GM20431 (cell line): ENCODE data around the gene CFAP77.
"Not testable (repeated sequence)": the region's sequence is repeated elsewhere in the genome, so short reads cannot be mapped to it uniquely, and the experiment has no call there.

Experiments
- in situ Hi-C: fragments of 300-500 bp; cut with MseI, MboI; formaldehyde crosslinking; loops from one replicate; pipeline ENCODE4 v1.15.0; 2020; ENCODE audit warnings: low sequenced_read_pairs; ENCODE audit not compliant: unreplicated experiment

The CFAP77 gene

DNA sequence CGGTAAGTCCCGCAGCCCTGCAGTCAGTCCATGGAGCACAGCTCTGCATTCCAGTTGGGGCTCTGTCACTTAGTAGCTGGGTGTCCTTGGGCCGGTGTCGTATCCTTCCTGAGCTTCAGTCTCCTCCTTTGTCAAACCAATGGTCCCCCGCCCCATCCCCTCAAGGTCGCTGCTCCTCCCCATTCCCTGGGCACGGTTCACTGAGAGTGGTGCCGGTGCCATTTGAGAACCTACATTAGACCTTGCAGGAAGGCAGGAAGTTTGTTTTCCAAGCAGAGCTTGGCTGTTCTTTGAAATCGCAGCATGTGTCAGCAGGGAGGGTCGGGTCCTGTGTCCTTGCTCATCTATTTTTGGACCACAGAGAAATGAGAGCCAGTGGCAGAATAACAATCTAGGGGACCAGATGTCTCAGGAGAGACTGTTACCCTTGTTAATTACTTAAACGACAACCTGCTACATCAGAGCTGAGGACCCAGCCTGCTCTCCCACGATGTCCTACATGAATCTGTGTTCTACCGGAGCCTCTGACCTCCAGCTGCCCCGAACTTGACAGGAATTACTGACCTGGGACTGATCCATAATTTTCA, 150.7 kb downstream of the CFAP77 start:
- in situ Hi-C loops = no loop called here

DNA sequence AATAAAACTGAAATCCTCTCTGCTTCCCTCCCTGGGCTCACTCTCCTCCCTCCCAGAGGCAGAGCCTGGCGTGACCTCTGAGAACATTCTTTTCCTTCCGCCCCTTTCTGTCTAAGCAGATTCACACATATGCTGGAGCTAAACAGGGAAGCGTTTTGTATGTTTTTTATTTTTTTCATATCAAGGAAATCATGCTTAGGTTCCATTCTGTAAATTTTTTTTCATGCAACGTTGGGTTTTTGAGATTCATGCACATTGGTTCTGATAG, 152.2 kb downstream of the CFAP77 start:
- in situ Hi-C loops = no loop called here

DNA sequence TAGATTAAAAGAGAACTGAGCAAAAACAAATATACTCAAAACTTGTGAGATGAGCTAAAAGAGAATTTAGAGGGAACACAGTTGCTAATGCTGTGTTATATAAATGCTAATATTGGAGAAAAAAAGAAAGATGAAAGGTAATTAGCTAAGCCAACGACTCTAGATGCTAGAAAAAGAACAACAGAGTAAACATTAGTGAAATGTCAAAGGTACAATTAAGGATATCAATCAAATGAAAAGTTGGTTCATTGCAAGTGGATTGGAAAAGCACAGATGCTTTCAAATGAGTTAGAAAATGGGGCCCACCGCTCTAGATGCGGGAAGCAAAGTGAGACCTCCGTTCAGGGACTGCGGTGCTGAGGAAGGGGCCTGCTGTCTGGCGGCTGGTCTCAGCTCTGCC, 154.5 kb downstream of the CFAP77 start:
- in situ Hi-C loops = no loop called here

DNA sequence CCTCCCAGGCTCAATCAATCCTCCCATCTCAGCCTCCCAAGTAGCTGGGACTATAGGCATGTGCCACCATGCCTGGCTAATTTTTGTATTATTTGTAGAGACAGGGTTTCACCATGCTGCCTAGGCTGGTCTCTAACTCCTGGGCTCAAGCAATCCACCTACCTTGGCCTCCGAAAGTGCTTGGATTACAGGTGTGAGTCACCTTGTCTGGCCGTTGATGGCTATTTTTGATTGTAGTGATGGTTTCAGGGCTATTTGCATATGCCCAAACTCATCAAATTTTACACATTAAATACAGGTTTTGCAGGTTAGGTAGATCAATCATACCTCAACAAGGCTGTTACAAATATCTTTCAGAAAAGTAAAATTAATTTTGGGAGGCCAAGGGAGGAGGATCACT, 158.8 kb downstream of the CFAP77 start:
- in situ Hi-C loops = not testable (repeated sequence)

DNA sequence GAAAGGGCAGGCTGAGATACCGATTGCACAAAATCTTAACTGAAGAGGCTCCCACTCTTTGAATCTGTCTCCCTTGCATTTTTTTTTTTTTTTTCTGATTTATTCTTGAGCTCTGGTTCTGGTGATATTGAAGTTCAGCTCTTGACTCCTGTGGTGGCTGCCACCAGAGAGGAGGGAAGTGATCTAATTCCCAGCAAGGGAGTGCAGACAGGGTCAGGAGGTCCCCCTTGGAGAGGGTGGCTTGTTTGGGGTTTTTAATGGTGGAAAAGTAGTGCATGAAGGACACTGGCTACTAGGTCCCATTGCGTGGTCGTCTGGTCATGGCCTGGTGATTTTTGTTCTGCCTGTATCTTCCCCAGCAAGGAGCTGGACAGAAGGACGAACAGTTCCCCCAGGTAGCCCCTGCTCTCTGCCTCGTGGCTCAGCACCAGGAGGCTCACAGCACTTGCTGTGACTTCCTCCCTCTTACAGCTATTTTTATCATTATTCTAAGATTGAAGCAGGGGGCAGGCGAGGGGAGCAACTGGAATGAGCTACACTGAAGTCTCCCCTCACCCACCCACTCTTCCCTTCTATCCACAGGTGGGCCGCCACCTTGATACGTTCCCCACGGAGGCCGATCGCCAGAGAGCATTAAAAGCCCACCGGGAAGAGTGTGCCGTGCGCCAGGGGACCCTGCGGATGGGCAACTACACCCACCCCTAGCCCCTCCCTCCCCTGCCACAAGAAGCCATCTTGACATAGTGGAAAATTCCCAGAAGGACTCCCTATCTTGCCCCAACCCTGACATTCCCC, 162.0 kb downstream of the CFAP77 start:
- in situ Hi-C loops = no loop called here

DNA sequence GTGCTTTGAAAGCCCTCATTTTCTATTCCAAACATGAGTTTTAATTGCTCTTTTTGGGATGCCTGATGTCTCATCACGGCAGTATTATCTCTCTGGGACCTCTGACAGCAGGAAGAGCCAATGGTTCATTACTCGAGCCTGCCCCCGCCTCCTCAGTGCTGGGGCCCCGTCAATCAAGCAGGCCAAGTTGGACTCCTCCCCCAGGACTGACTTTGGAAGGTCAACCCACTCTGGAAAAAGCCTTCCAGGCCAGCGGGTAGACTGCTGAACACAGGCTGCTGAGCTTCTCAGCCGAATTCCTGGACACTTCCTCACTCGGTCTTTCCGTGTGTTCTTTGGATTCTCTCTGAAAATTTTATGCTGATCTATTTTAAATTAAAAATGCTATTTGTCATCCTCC, 162.9 kb downstream of the CFAP77 start:
- in situ Hi-C loops = no loop called here

DNA sequence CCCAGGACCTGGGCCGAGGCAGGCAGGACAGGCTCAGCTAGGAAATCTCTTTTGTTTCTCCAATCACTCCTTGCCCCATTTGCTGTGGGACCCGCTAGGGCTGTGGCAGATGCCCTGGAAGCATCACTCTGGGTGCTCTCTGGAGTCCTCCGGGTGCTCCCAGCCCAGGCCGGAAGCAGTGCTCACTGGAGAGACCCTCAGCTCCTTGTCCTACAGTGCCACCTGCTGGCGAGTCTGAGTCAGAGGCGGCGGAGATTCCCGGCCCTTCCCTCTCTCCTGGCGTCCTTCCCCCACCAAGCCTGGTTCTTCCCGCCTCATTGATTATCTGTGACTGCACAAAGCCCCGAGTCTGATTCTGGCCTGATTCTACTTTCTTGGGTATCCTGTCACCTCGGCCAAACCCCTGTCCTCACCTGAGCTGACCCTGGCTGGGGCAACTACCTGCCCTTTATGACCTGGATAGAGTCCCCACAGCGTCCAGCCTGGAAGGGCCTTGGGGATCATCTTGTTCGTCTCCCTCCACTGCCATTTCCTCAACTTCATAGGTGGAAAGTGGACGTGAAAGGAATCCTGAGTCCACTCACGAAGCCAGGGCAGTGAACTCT, 165.1 kb downstream of the CFAP77 start:
- in situ Hi-C loops = no loop called here

DNA sequence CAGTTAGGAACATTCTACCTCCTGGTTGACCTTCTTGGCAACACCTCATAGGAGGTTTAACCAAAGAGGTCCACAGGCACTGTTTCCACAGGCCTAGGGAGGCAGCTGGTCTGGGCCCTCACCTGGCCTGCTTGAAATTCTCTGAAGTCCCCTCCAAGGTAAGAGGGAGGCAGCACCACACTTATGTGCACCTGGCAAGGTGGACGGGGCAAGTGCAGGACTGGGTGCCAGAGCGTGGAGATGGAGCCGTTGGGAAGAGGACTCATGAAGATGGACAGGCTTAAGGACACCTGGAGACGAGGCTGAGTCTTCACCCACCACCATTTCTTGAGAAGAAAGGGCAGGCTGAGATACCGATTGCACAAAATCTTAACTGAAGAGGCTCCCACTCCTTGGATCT, 165.8 kb downstream of the CFAP77 start:
- in situ Hi-C loops = no loop called here

DNA sequence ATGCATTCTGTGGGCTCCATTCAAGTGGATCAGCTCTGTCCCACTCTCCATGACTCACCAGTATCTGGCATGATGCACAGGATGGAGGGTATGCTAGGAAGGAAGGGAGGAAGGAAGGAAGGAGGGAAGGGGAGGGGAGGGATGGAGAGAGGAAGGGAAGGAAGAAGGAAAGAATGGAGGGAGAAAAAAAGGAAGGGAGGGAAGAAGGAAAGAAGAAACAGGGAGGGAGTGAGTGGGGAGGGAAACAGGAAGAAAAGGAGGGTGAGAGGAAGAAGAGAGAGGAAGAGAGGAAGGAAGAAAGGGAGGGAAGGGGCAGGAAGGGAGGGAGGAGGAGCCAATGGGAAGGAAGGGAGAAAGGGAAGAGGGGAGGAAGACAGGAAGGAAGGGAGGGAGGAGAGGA, 167.1 kb downstream of the CFAP77 start:
- in situ Hi-C loops = no loop called here

DNA sequence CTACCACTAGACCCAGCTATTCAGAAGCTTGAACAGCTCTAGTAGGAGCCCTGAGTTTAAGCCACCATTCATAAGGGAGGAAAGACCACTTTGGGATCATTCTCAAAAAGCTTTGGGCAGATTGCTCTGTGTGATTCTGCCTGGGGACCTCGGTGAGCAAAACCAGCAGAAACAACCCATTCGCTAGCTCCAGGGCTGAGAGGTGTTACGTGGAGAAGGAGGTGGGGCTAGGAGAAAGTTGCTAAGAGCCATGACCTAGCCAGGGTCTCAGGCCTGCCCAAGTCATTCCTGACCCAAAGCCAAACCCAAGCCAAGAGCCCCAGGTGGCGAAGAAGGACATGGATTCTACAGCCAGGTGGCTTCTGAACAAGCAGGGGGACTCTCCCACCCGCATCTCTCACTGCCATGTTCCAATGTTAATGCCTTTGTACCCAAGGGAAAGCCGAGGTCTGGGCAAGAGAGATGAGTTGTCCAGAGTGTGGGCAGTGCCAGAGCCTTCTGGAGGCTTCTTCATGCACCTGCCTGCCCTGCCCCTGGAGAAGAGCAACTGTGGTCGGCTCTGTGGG, 168.4 kb downstream of the CFAP77 start:
- in situ Hi-C loops = no loop called here

DNA sequence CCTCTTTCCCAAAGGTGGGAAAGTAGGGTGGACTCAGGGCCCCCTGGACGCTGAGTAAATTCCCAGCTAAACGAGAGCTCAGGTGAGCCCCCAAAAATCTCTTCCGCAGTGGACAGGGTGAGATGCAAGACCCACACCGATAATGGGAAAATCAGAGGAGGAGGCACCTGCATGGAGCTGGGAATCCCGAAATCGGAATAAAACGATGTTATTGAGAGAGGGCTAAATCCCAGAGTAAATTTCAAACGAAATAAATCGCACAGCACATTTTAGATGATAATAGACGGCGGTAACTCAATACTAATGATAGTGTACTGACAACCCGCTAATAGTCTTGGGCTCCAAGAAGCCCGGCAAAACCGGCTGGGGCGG, 169.4 kb downstream of the CFAP77 start:
- in situ Hi-C loops = no loop called here

DNA sequence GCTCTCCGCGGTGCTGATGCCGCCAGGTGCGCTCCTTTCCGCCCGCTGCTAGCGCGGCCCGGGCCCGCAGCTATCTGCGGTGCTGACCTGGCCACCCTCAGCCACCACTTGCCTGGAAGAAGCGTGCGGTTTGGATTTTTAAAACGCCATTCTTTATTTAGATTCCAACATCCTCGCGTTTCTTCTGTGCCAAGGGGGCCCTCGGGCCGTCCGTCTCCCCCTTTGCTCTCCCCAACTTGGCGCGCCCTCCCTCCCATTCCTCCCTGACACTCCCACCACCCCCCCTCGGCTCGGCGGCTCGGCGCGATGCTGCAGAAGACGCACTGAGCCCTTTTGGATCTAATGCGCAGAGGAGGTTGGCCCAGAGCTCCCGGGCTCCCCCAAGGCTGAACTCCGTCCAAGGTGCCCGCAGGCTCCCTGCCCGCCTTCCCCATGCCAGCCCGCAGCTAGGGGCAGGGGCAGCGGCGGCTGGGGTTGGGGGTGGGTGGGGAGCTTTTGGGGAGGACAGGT, 172.3 kb downstream of the CFAP77 start, which contains the start of gene BARHL1:
Gene BARHL1 (plus strand): TSS at position 331 of the 510 bp plus-strand sequence. CDS start 192 bp downstream, outside the sequence.
- in situ Hi-C loops = no loop called here

DNA sequence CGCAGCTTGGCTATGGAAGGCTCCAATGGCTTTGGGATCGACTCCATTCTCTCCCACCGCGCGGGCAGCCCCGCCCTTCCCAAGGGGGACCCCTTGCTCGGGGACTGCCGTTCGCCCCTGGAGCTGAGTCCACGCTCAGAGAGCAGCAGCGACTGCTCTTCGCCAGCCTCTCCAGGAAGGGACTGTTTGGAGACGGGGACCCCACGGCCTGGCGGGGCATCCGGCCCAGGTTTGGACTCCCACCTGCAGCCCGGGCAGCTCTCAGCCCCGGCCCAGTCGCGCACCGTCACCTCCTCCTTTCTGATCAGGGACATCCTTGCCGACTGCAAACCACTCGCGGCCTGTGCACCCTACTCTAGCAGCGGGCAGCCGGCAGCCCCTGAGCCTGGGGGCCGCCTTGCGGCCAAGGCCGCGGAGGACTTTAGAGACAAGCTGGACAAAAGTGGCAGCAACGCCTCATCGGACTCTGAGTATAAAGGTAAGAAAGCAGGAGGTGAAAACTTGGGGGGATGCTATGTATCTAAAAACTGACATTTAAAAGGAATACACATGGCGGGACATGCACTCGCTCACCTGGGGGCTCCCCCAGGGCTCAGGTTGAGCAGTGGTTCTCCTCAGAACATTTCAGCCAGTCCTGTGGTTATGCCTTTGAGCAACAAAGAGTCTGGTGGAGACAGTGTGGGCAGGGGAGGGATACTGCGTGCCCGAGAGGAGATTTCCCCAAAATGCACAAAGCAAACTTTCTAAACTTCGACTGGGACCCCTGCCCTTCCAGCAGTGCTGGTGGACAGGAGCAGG, 173.0 kb downstream of the CFAP77 start:
- in situ Hi-C loops = no loop called here

DNA sequence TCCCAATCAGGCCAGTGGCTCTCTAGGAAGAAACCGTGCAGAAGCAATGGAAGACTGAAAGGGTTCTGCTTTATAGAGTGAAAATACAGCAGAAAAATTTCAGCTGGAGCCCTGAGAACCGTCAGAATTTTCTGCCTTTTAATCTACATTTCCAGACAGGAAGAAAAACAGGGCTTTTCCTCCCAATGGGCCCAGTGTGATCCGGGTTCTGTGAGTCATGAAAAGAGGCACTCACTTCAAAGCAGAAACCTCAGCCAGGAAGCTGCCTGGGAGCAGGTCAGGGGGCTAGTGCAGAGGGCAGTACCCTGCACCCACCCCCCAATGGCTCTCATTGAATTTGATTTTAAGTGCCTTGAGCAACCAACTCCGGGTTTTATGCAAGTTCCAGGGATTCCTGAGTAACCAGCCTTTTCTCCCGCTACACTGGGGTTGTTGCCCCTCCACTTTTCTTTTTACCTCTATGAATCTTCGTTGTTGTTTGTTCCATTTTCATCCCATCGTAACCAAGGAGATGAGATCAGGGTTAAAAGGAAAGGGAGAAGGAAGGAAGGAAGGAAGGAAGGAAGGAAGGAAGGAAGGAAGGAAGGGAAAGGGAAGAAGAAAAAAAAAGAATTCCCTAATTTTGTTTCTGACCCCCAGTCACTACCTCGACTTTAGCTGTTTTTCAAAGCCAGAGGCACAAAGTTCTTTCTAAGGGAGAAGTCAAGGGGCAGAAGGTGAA, 173.7 kb downstream of the CFAP77 start:
- in situ Hi-C loops = no loop called here

DNA sequence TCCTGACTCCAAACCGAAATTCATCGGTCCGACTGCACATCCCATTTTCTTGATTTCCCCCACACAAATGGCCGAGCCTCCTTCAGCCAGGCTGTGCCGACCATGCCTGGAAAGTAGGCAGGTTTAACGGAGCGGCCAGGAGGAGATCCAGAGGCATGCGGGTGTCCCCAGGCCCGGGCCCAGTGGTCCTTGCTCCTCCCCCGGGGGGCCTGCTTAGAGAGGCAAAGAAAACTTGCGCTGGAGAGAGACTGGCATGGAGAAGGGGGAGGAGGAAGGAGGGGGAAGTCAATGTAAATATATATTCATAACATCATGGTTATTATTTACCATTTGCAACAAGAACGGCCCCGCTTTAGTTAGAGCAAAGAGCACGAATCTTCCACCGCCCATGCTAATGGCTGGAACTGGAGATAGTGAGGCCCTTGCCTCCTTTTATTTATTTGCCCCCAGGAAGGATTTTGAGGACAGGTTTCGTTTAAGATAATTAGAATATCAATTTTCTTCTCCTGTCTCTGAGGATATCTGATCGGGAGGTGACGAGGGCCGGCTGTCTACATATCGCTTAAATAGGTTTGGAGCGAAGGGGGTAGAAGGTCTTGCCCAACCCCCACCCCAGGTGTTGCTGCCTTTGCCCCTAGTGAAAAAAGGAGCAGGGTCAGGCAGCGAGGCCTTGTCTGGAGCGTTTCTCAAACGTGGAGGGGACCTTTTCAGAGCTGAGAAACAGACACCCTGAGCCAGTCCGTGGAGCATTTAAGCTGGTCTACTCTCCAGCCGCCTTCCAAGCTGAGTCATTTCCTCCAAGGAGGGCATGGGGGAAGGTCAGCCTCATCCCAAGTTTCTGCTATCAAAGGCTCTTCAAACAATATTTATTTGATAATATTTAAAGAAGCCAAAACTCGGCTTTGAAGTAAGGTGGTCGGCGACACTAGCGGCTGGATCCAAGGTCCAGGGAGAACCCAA, 174.9 kb downstream of the CFAP77 start:
- in situ Hi-C loops = no loop called here

DNA sequence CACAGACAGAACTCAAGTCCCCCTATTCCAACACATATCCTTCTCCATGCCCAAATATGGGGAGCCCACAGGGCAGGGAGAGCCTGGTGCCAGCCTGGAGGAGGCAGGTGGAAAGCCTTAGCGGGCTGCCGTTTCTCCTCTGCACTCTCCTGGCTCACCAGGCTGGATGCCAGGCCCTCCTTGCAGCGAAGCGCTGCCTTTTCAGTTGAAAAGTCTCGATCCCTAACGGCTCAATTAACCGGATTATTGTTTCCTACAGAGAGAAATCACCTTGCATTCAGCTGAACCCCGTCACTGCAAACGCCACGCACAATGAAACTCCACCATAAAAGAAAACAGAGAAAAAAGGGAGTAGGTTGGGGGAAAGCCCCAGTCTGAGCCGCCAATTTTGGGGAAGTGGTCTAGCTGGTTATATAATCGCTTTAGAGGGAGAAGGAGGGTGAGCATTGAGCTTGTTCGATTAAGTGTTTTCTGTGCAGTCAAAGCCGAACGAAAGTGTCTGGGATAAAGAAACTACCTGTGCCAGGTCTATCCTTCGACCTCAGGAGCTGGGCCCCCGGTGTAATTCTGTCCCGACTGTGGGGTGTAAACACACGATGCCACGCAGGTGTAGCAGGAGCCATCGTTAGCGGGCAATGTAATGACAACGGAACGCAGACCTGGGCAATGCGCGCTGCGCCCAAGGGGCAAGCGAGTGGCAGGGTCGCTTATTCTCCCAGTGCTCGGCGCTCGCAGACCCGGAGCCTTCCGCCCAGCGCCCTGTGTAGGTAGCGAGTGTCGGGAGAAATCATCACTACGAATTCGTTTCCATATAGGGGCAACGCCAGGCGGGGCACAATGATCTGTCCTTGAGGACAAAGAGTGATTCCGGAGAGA, 176.2 kb downstream of the CFAP77 start:
- in situ Hi-C loops = no loop called here

DNA sequence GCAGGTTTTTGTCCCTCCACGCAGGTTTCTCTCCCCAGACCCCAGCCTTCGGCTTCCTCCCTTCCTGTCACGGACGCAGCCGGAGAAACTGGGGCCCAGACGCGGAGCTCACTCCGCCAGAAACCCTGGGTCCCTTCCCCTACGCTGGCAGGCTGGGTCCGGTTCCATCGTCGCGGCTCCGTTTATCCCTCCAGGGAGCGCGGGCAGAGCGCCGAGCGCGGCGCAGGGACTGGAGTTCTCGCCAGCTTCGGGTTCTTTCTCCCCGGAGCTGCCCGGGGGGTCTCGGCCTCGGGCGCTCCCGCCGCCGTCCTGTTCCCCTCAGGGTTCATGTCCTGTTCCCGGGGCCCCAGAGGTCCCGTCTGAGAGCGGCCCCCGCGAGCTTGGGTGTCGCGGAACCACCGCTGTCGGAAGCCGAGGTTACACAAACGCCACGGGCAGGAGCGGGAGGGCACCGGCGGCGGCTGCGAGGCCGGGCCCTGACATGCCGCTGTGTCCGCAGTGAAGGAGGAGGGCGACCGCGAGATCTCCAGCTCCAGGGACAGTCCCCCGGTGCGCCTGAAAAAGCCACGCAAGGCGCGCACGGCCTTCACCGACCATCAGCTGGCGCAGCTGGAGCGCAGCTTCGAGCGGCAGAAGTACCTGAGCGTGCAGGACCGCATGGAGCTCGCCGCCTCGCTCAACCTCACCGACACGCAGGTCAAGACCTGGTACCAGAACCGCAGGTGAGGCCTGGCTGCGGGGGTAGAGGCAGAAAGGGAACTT, 177.0 kb downstream of the CFAP77 start:
- in situ Hi-C loops = no loop called here
